SJCRH30 (cell line): ENCODE results near the gene TOPBP1. TPM values are rescaled to one million over a fixed set of nuclear protein-coding genes. Genes with fewer than 3 reads are reported as not detected.
"Not testable (repeated sequence)": the region's sequence is repeated elsewhere in the genome, so short reads cannot be mapped to it uniquely, and the experiment has no call there.

Experiments
- DNase-seq, 2 experiments: peaks; one replicate each; pipeline ENCODE4 v3.0.0-alpha.2; 2015 to 2020
- H3K27ac ChIP-seq: fragments of 250-450 bp; sonication (Bioruptor Pico); 2 replicates; pipeline ENCODE4 v1.5.1; 2020; ENCODE audit warnings: mild to moderate bottlenecking, moderate library complexity
- H3K27me3 ChIP-seq: fragments of 250-450 bp; sonication (Bioruptor Pico); 2 replicates; pipeline ENCODE4 v1.5.1; 2020; ENCODE audit warnings: mild to moderate bottlenecking, moderate library complexity
- H3K36me3 ChIP-seq: fragments of 250-450 bp; sonication (Bioruptor Pico); 2 replicates; pipeline ENCODE4 v1.5.1; 2020; ENCODE audit warnings: mild to moderate bottlenecking, moderate library complexity
- H3K4me1 ChIP-seq: fragments of 250-450 bp; sonication (Bioruptor Pico); 2 replicates; pipeline ENCODE4 v1.5.1; 2020; ENCODE audit warnings: mild to moderate bottlenecking, moderate library complexity
- H3K4me3 ChIP-seq: fragments of 250-450 bp; sonication (Bioruptor Pico); 2 replicates; pipeline ENCODE4 v1.5.1; 2020; ENCODE audit warnings: mild to moderate bottlenecking, moderate library complexity
- H3K9me3 ChIP-seq: fragments of 250-450 bp; sonication (Bioruptor Pico); replicated peaks from 2 replicates; pipeline ENCODE4 v1.5.1; 2020; ENCODE audit warnings: mild to moderate bottlenecking, moderate library complexity
- total RNA-seq: library from RNA; depleted of rRNA; stranded (reverse); fragments of >200 nt; shearing (Covaris generic); gene quantifications from 2 replicates; pipeline ENCODE4 v1.2.3, GENCODE V29; 2014

The TOPBP1 gene
- total RNA-seq, 1 experiment from 2014 or later: 111 TPM

DNA sequence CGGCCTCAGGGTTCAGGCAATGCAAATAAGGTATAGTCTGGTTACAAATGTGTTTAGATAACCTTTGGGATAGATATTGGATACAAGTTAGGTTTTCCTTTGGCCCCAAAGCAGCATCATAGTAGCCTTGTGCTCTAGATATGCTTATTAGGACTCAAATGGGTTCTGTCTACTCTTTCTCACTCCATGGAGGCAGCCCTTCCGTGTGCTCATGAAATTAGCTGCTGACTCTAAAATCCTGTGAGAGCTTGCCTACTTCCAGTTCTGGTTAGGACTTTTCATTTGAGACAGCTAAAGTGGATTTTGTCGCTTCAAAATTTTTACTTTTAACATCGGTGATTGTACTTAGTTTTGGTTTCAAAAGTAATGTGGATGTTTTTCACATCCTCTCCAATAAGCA lies 86.7 kb downstream of the TOPBP1 start:
- peak overlapping the region; percentile 91 for H3K4me3 ChIP-seq

DNA sequence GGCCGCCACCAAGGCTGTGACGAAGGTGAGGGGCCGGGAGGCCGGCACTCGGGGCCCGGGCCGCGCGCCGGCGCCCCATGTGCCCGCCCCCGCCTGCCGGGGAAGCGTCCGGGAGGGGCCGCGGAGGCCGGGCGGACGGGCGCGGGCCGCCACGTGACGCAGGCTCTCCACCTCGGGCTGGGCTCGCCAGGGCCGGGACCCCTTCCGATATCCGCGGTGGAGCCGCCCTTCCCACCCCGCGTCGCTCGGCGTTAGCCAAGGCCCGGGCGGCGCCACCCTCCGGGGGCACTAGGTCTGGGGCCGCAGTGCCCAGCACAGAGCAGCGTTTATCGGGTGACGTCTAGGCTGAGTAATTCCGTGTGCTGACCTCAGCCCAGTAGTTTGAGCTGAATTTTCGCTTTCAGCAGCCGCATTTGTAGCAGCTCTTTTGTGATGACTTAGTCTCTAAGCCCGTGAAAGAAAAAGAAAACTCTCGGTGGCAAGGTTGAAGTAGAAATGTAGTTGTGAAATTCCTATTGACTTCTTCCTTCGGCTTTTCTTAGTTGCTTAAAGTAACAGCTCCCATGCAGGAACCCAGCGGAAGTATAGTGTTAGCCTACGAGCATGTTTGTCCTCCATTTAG lies 87.4 kb downstream of the TOPBP1 start:
- Histone ChIP-seq H3K36me3 (peaks cover 41% of the 10 kb centered on the region), H3K27me3 (no peaks in the 10 kb centered on the region), H3K4me3 (peak overlapping the region; percentile 91), H3K9me3 (no peaks in the 10 kb centered on the region), H3K4me1 (peaks cover 23% of the 10 kb centered on the region), H3K27ac (peak overlapping the region; percentile 55)
- DNase-seq: peak; percentile 64 to 71

More for the DNA sequence above, 86.7 kb downstream of the TOPBP1 start:
- DNase-seq: no peak
- no peak overlapping the region; the same call in 1 of the 2 replicates for H3K27ac ChIP-seq
- H3K36me3 ChIP-seq: peaks cover 45% of the 10 kb centered on the region
- H3K4me1 ChIP-seq: peaks cover 19% of the 10 kb centered on the region
- H3K27me3 ChIP-seq: no peaks in the 10 kb centered on the region
- no peaks in the 10 kb centered on the region for H3K9me3 ChIP-seq

- H3K36me3 ChIP-seq: peaks cover 34% of the 10 kb centered on the region
- peak within 1 kb of the TSS; percentile 91 for H3K4me3 ChIP-seq
- peaks cover 27% of the 10 kb centered on the region for H3K4me1 ChIP-seq
- H3K9me3 ChIP-seq: no peaks in the 10 kb centered on the region
- H3K27ac ChIP-seq: peak within 1 kb of the TSS; percentile 55
- no peak for DNase-seq
- no peaks in the 10 kb centered on the region for H3K27me3 ChIP-seq
Observed at GRCh38 chr3:133573629-133574194, 88.0 kb downstream of the TOPBP1 start, which contains the start of gene CDV3. TSS of gene CDV3 (plus strand) at chr3:133573686. CDS start at chr3:133574045, 359 bp downstream.

GRCh38 chr3:133573054-133573628 lies 88.6 kb downstream of the TOPBP1 start:
- peaks cover 31% of the 10 kb centered on the region for H3K4me1 ChIP-seq
- peak overlapping the region; percentile 55 for H3K27ac ChIP-seq
- H3K9me3 ChIP-seq: no peaks in the 10 kb centered on the region
- peak overlapping the region; percentile 91 for H3K4me3 ChIP-seq
- peak; percentile 100 for DNase-seq
- H3K36me3 ChIP-seq: peaks cover 29% of the 10 kb centered on the region
- H3K27me3 ChIP-seq: no peaks in the 10 kb centered on the region

DNA sequence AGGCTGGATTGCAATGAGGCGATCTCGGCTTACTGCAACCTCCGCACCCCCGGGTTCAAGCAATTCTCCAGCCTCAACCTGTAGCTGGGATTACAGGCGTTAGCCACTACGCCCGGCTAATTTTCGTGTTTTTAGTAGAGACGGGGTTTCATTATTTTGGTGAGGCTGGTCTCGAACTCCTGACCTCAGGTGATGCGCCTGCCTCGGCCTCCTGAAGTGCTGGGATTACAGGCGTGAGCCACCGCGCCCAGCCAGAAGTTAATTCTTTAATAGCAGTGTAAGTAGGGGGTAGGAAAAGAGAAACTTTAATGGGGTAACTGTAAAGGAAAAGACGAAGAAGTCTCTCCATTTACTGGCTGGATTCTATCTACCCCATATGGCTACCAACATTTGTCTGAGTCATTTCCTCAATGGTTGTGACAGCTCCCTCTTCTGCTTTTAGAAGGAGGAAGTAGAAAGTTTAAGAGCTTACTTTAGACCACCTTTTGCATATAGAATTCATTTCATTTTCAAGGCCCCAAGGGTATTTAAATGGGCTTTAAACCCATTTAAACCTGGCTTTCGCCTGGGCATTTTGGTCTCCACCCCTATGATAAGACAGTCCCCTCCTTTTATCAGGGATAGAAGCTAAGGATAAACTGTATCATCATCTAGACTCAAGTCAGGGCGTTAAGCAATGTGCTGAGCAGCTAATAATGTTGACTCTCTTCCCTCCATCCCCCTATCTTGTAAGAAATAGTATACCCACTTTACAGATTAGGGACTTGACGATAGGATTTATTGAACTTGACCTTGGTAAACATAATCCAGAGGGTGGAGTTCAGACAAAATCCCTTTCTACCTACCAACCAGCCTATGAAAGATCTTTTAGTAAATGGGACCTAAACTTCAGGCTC lies 89.3 kb downstream of the TOPBP1 start:
- peaks cover 31% of the 10 kb centered on the region for H3K4me1 ChIP-seq
- H3K27me3 ChIP-seq: no peaks in the 10 kb centered on the region
- H3K27ac ChIP-seq: peak overlapping the region; percentile 37
- no peaks in the 10 kb centered on the region for H3K9me3 ChIP-seq
- DNase-seq: no peak
- peak overlapping the region; percentile 41 for H3K4me3 ChIP-seq
- H3K36me3 ChIP-seq: peaks cover 23% of the 10 kb centered on the region

DNA sequence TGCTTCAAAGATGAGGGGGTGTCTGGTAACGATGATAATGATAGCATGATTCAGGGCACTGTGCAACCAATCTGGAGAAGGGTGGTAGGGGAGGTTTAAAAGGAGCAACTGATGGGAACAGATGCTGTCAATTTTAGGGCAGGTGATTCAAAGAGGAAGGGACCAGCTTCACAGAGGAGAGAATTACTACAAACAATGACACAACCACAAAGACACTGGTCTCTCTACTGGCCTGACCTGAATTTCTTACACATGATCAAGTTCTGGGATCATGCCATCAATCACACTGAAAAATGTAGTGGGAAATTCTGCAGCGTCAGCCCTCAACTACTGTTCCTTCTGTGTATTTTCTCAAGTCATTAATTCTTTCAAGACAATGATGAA lies 90.8 kb downstream of the TOPBP1 start:
- Histone ChIP-seq H3K4me1 (peaks cover 29% of the 10 kb centered on the region), H3K9me3 (no peaks in the 10 kb centered on the region), H3K27me3 (no peaks in the 10 kb centered on the region), H3K4me3 (no peak overlapping the region), H3K36me3 (peaks cover 12% of the 10 kb centered on the region), H3K27ac (no peak overlapping the region)
- peak; percentile 55 to 72 for DNase-seq

- no peak overlapping the region for H3K4me3 ChIP-seq
- peak overlapping the region; percentile 18; the same call in 1 of the 2 replicates for H3K27ac ChIP-seq
- H3K9me3 ChIP-seq: no peaks in the 10 kb centered on the region
- DNase-seq: peak; percentile 19 to 25
- peaks cover 24% of the 10 kb centered on the region for H3K4me1 ChIP-seq
- H3K27me3 ChIP-seq: no peaks in the 10 kb centered on the region
- H3K36me3 ChIP-seq: peaks cover 6% of the 10 kb centered on the region
Observed at GRCh38 chr3:133570139-133570936, 91.4 kb downstream of the TOPBP1 start.

DNA sequence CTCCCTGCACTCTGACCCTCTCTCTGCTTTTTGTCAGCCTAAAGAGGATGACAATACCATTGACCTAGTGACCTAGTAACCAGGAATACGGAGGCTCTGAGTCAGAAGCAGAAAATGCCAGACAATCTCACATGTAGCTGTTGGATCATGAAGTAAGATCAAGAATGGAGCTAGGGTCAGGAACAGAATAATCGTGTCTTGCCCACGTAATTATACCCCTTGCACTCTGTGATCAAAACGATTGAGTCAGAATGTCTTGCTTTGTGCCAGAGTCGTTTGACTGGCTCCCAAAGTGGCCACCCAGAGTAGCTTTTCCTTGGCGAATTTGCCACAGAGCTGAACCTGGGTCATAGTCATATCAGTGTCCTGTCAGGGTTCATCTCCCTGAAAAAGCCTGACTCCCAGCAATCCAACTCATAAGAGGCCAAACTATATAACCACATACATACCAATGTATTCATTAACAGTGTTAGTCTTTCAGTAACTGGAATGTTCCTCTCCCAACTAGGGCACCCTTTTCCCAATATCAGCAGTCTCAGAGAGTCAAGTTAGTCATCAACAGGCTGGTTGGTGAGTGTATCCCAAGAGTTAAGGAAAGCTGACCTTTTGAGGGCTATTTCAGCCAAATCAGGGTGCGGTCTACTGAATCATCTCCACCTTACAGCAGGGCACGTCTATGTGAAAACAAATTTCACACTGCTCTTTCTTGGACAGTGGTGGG lies 93.3 kb downstream of the TOPBP1 start:
- Histone ChIP-seq H3K9me3 (no peaks in the 10 kb centered on the region), H3K36me3 (no peaks in the 10 kb centered on the region), H3K27me3 (no peaks in the 10 kb centered on the region), H3K27ac (0 out of 2 replicates have a peak overlapping the region, but pooled peaks have one; percentile 2), H3K4me3 (no peak overlapping the region), H3K4me1 (peaks cover 38% of the 10 kb centered on the region)
- peak in 1 of 2 experiments; percentile 14 for DNase-seq

- Histone ChIP-seq H3K4me1 (peaks cover 31% of the 10 kb centered on the region), H3K27ac (peak overlapping the region; percentile 2; the same call in 1 of the 2 replicates), H3K27me3 (no peaks in the 10 kb centered on the region), H3K4me3 (no peak overlapping the region), H3K36me3 (no peaks in the 10 kb centered on the region), H3K9me3 (no peaks in the 10 kb centered on the region)
- no peak for DNase-seq
Observed at GRCh38 chr3:133563816-133564215, 97.9 kb downstream of the TOPBP1 start.

DNA sequence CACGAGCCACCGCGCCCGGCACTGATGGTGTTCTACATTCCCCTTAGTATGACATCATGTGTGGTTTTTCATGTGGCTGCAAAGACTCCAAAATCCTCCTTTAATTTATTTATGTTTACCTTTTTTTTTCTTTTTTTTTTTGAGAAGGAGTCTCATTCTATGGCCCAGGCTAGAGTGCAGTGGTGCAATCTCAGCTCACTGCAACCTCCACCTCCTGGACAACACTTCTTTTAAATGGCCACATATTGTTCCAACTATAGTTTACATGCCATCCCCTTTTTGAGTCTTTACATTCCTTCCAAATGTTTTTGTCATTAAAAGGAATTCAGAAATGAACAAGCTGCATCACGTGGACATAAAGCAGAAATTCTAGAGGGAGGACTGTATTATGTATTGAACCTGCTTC lies 98.6 kb downstream of the TOPBP1 start:
- H3K4me3 ChIP-seq: no peak overlapping the region
- peaks cover 25% of the 10 kb centered on the region for H3K4me1 ChIP-seq
- H3K9me3 ChIP-seq: no peaks in the 10 kb centered on the region
- DNase-seq: peak in 1 of 2 experiments; percentile 28
- H3K36me3 ChIP-seq: no peaks in the 10 kb centered on the region
- H3K27ac ChIP-seq: 0 out of 2 replicates have a peak overlapping the region, but pooled peaks have one; percentile 2
- no peaks in the 10 kb centered on the region for H3K27me3 ChIP-seq

DNA sequence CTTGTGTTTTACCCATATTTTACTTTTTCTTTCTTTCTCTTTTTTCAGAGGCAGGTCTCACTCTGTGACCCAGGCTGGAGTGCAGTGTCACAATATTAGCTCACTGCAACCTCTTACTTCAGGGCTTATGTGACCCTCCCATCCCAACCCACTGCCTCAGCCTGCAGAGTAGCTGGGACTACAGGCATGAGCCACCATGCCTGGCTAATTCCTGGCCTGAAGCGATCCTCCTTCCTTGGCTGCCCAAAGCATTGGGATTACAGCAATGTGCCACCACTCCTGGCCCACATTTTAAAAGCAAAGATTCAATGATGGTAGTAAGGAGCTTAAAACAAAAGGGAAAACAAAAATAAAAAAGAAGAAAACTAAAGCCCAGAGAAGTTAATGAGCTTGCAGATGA lies 99.4 kb downstream of the TOPBP1 start:
- DNase-seq: peak in 1 of 2 experiments; percentile 39
- Histone ChIP-seq H3K27ac (no peak overlapping the region), H3K27me3 (no peaks in the 10 kb centered on the region), H3K4me3 (no peak overlapping the region), H3K9me3 (peaks cover 4% of the 10 kb centered on the region; the same call in 1 of the 2 replicates), H3K36me3 (no peaks in the 10 kb centered on the region), H3K4me1 (peaks cover 25% of the 10 kb centered on the region)

GRCh38 chr3:133561679-133562078 lies 100.1 kb downstream of the TOPBP1 start:
- peak in 1 of 2 experiments; percentile 17 for DNase-seq
- no peaks in the 10 kb centered on the region for H3K27me3 ChIP-seq
- H3K36me3 ChIP-seq: no peaks in the 10 kb centered on the region

DNA sequence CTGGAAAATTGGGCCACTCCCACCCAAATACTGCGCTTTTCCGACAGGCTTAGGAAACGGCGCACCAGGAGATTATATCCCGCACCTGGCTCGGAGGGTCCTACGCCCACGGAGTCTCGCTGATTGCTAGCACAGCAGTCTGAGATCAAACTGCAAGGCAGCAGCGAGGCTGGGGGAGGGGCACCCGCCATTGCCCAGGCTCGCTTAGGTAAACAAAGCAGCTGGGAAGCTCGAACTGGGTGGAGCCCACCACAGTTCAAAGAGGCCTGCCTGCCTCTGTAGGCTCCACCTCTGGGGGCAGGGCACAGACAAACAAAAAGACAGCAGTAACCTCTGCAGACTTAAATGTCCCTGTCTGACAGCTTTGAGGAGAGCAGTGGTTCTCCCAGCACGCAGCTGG lies 110.2 kb downstream of the TOPBP1 start:
- DNase-seq, H3K27ac ChIP-seq, H3K27me3 ChIP-seq, H3K4me3 ChIP-seq, H3K36me3 ChIP-seq, H3K9me3 ChIP-seq: not testable (repeated sequence)
- H3K4me1 ChIP-seq: peaks cover 26% of the 10 kb centered on the region

More at GRCh38 chr3:133561679-133562078, 100.1 kb downstream of the TOPBP1 start:
- Histone ChIP-seq H3K4me1 (peaks cover 25% of the 10 kb centered on the region), H3K9me3 (peaks cover 4% of the 10 kb centered on the region; the same call in 1 of the 2 replicates), H3K4me3 (no peak overlapping the region), H3K27ac (no peak overlapping the region)
